Astrocyte (in vitro differentiated cells and primary cell): ENCODE data around the gene CALHM1.

ENCODE experiments used
- EZH2 ChIP-seq: IDR thresholded peaks from 2 replicates; pipeline ENCODE4 v1.6.1; 2012; ENCODE audit warnings: mild to moderate bottlenecking, low read length, inconsistent platforms; ENCODE audit not compliant: insufficient read depth
- TF ChIP-seq, protein P1 (sequence below): IDR thresholded peaks from 2 replicates; pipeline ENCODE4 v1.5.1; 2011; ENCODE audit warnings: low read depth, mild to moderate bottlenecking, inconsistent platforms, low read length, moderate library complexity; ENCODE audit not compliant: insufficient read depth

- TF ChIP-seq, protein P1, sequence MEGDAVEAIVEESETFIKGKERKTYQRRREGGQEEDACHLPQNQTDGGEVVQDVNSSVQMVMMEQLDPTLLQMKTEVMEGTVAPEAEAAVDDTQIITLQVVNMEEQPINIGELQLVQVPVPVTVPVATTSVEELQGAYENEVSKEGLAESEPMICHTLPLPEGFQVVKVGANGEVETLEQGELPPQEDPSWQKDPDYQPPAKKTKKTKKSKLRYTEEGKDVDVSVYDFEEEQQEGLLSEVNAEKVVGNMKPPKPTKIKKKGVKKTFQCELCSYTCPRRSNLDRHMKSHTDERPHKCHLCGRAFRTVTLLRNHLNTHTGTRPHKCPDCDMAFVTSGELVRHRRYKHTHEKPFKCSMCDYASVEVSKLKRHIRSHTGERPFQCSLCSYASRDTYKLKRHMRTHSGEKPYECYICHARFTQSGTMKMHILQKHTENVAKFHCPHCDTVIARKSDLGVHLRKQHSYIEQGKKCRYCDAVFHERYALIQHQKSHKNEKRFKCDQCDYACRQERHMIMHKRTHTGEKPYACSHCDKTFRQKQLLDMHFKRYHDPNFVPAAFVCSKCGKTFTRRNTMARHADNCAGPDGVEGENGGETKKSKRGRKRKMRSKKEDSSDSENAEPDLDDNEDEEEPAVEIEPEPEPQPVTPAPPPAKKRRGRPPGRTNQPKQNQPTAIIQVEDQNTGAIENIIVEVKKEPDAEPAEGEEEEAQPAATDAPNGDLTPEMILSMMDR, result no peak
- TF ChIP-seq EZH2, result no peak
These were observed 40.4 kb upstream of the CALHM1 start for GRCh38 chr10:103498936-103499638.
